ENCODE results near the gene ZYG11B. TPM values are rescaled to one million over a fixed set of nuclear protein-coding genes. Genes with fewer than 3 reads are reported as not detected.

The ZYG11B gene
- total and polyA plus RNA-seq, 2 of the 13 experiments (the other 11 are each of a cell fraction or from before 2014, with no cell fraction given), result 6.9 to 17.9 TPM

GRCh38 chr1:52697795-52698674 lies 28.2 kb upstream of the ZYG11B start, which contains the start of gene COA7 (continued):
- TF ChIP-seq ZNF609 (CRISPR knock-in tag; IDR thresholded peaks at IDR 0.05; ENCODE audit: borderline replicate concordance) (peak; percentile 49; the same call in 1 of the 2 replicates), KMT2B (CRISPR knock-in tag; IDR thresholded peaks at IDR 0.05) (peak; percentile 75), ZNF740 (CRISPR knock-in tag; IDR thresholded peaks at IDR 0.05) (peak; percentile 64; the same call in 1 of the 2 replicates), ATF2 (CRISPR knock-in tag; IDR thresholded peaks at IDR 0.05) (peak; percentile 42; the same call in 1 of the 2 replicates), REL (CRISPR knock-in tag; conservative IDR thresholded peaks at IDR 0.05) (peak; percentile 89), ZNF124 (CRISPR knock-in tag; IDR thresholded peaks at IDR 0.05) (no peak), MED8 (CRISPR knock-in tag; IDR thresholded peaks at IDR 0.05; ENCODE audit: insufficient replicate concordance) (peak; percentile 76), MTA1 (CRISPR knock-in tag; IDR thresholded peaks at IDR 0.05; ENCODE audit: borderline replicate concordance) (peak; percentile 85; the same call in 1 of the 2 replicates), DBP (CRISPR knock-in tag; IDR thresholded peaks at IDR 0.05; ENCODE audit: not compliant biosample characterization) (no peak), ZSCAN29 (CRISPR knock-in tag; conservative IDR thresholded peaks at IDR 0.05) (peak; percentile 49; the same call in 1 of the 2 replicates), HNRNPK (IDR thresholded peaks at IDR 0.05; ENCODE audit: low read depth, low read length, poor library complexity, severe bottlenecking) (peak; percentile 36), NFE2L2 (IDR thresholded peaks at IDR 0.05; ENCODE audit: low read length) (no peak), ZSCAN30 (CRISPR knock-in tag; IDR thresholded peaks at IDR 0.05) (0 out of 2 replicates have a peak, but pooled peaks have one; percentile 56), ZNF660 (CRISPR knock-in tag; IDR thresholded peaks at IDR 0.05; ENCODE audit: borderline replicate concordance, low read depth) (no peak), ZNF720 (CRISPR knock-in tag; IDR thresholded peaks at IDR 0.05) (0 out of 2 replicates have a peak, but pooled peaks have one; percentile 44), SMAD3 (CRISPR knock-in tag; IDR thresholded peaks at IDR 0.05) (no peak), ZNF761 (CRISPR knock-in tag; conservative IDR thresholded peaks at IDR 0.05) (peak; percentile 62; the same call in 1 of the 2 replicates), RFX3 (CRISPR knock-in tag; IDR thresholded peaks at IDR 0.05) (no peak; the same call in 1 of the 2 replicates), CC2D1A (CRISPR knock-in tag; IDR thresholded peaks at IDR 0.05) (no peak), E2F1 (CRISPR knock-in tag; IDR thresholded peaks at IDR 0.05) (peak; percentile 70)

Measured in HepG2 (cell line).